ENCODE data around the gene CDHR3. TPM values are rescaled to one million over a fixed set of nuclear protein-coding genes. Genes with fewer than 3 reads are reported as not detected.

Gene CDHR3
- total RNA-seq, 1 donor from 2014 or later = 2.3 TPM

- Mint-ChIP-seq H3K4me1 (ENCODE audit: unreplicated experiment) (peaks cover 29% of the 10 kb centered on the region), H3K27me3 (ENCODE audit: unreplicated experiment) (peaks cover 19% of the 10 kb centered on the region), H3K36me3 (ENCODE audit: unreplicated experiment) (no peaks in the 10 kb centered on the region)
Observed at GRCh38 chr7:106036004-106036403, 72.9 kb downstream of the CDHR3 start.

GRCh38 chr7:106037489-106038176 is 74.6 kb downstream of the CDHR3 start:
- no peaks in the 10 kb centered on the region for H3K36me3 Mint-ChIP-seq (ENCODE audit: unreplicated experiment)
- no peaks in the 10 kb centered on the region for H3K9me3 Mint-ChIP-seq (ENCODE audit: unreplicated experiment)
- peaks cover 33% of the 10 kb centered on the region for H3K4me1 Mint-ChIP-seq (ENCODE audit: unreplicated experiment)
- peaks cover 3% of the 10 kb centered on the region for H3K27me3 Mint-ChIP-seq (ENCODE audit: unreplicated experiment)
- H3K4me3 Mint-ChIP-seq (ENCODE audit: unreplicated experiment) = no peak overlapping the region
- TF ChIP-seq CTCF (IDR thresholded peaks at IDR 0.05) = no peak
- DNase-seq (ENCODE audit: extremely low spot score, unreplicated experiment) = no peak
- no peak overlapping the region for H3K27ac Mint-ChIP-seq (ENCODE audit: unreplicated experiment)

More at GRCh38 chr7:106036004-106036403, 72.9 kb downstream of the CDHR3 start:
- TF ChIP-seq CTCF (IDR thresholded peaks at IDR 0.05) = no peak
- H3K4me3 Mint-ChIP-seq (ENCODE audit: unreplicated experiment) = no peak overlapping the region
- no peak for DNase-seq (ENCODE audit: extremely low spot score, unreplicated experiment)
- no peaks in the 10 kb centered on the region for H3K9me3 Mint-ChIP-seq (ENCODE audit: unreplicated experiment)
- H3K27ac Mint-ChIP-seq (ENCODE audit: unreplicated experiment) = no peak overlapping the region

GRCh38 chr7:106038289-106038688 is 75.2 kb downstream of the CDHR3 start:
- Mint-ChIP-seq H3K4me3 (ENCODE audit: unreplicated experiment) (no peak overlapping the region), H3K4me1 (ENCODE audit: unreplicated experiment) (peaks cover 38% of the 10 kb centered on the region), H3K27me3 (ENCODE audit: unreplicated experiment) (peaks cover 3% of the 10 kb centered on the region), H3K27ac (ENCODE audit: unreplicated experiment) (no peak overlapping the region), H3K36me3 (ENCODE audit: unreplicated experiment) (no peaks in the 10 kb centered on the region), H3K9me3 (ENCODE audit: unreplicated experiment) (no peaks in the 10 kb centered on the region)
- TF ChIP-seq CTCF (IDR thresholded peaks at IDR 0.05) = no peak
- DNase-seq (ENCODE audit: extremely low spot score, unreplicated experiment) = no peak

- H3K4me3 Mint-ChIP-seq (ENCODE audit: unreplicated experiment) = no peak overlapping the region
- H3K4me1 Mint-ChIP-seq (ENCODE audit: unreplicated experiment) = peaks cover 41% of the 10 kb centered on the region
- peaks cover 7% of the 10 kb centered on the region for H3K27me3 Mint-ChIP-seq (ENCODE audit: unreplicated experiment)
- no peak for TF ChIP-seq CTCF (IDR thresholded peaks at IDR 0.05)
- no peak for DNase-seq (ENCODE audit: extremely low spot score, unreplicated experiment)
- H3K36me3 Mint-ChIP-seq (ENCODE audit: unreplicated experiment) = no peaks in the 10 kb centered on the region
- no peaks in the 10 kb centered on the region for H3K9me3 Mint-ChIP-seq (ENCODE audit: unreplicated experiment)
- H3K27ac Mint-ChIP-seq (ENCODE audit: unreplicated experiment) = no peak overlapping the region
Observed at GRCh38 chr7:106038916-106039315, 75.9 kb downstream of the CDHR3 start.

GRCh38 chr7:106039486-106040060 is 76.5 kb downstream of the CDHR3 start:
- no peak for DNase-seq (ENCODE audit: extremely low spot score, unreplicated experiment)
- H3K9me3 Mint-ChIP-seq (ENCODE audit: unreplicated experiment) = no peaks in the 10 kb centered on the region
- H3K36me3 Mint-ChIP-seq (ENCODE audit: unreplicated experiment) = no peaks in the 10 kb centered on the region
- H3K27me3 Mint-ChIP-seq (ENCODE audit: unreplicated experiment) = peaks cover 13% of the 10 kb centered on the region
- H3K4me1 Mint-ChIP-seq (ENCODE audit: unreplicated experiment) = peaks cover 41% of the 10 kb centered on the region
- TF ChIP-seq CTCF (IDR thresholded peaks at IDR 0.05) = peak; percentile 25
- H3K4me3 Mint-ChIP-seq (ENCODE audit: unreplicated experiment) = no peak overlapping the region
- H3K27ac Mint-ChIP-seq (ENCODE audit: unreplicated experiment) = peak overlapping the region; percentile 66
